ENCODE measurements around the gene ATP1B4.

The ATP1B4 gene

DNA sequence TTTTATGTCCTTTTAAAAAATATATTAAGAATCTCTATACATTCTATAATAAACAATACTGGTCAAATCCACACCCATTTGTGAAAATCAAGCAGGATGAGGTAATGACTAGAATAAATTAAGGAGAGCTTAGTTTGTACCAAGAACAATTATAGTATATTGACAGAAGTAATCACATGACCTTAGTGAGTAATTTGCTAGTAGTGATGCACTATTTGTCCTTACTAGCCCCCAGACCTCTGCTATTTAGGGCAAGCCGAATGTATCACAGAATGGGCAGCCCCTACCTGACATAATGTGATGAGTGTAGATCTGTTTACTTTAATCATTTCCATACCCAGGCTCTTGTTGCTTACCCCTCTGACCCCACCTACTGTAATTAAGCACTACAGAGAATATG lies 15.8 kb downstream of the ATP1B4 start:
- DNase-seq = no peak

DNA sequence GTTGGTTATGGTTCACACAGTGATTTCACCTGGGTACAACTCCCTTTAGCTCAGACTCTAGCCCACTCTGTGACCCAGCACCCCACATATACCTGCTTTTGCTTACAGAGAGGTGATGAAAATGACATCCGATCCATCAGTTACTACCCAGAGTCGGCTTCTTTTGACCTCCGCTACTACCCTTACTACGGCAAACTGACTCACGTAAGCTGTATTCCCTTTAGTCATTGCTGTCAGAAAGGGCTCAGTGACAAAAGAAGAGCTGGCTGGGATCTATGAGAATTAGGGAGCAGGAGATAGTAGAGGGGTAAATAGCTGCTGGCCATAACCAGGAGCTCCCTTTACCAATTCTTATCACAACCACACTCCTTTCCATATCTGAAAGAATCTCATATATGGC lies 16.7 kb downstream of the ATP1B4 start:
- no peak for DNase-seq

DNA sequence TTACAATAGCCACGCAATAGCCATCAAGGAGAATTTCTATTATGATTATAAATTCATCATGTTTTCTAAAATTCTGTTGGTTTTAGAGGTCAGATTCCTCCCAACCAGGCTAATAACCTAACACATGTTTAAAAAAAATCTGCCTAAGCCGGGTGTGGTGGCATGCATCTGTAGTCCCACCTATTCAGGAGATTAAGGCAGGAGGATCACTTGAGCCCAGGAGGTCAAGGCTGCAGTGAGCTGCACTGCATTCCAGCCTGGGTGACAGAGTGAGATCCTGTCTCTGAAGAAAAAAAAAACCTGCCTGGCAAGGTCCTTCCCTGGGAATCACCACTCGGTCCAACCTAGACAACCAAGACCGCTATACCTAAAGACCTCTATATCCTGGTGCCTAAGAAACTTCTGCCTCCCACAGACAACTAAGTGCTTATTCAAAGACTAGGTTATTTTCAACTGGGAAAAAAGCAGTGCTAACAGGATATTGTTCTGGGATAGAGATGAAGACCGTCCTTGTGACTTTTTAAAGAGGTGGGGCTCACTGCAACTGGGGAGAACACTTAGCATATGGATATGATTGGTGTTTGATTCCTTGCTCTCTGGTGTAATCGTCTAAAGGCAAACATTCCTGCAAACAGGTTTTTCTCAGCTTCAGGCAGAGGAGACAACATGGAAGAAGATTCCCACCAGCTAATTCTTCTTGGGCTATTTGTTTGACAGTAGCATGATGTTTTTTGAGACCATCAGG lies 18.2 kb downstream of the ATP1B4 start:
- DNase-seq = no peak

DNA sequence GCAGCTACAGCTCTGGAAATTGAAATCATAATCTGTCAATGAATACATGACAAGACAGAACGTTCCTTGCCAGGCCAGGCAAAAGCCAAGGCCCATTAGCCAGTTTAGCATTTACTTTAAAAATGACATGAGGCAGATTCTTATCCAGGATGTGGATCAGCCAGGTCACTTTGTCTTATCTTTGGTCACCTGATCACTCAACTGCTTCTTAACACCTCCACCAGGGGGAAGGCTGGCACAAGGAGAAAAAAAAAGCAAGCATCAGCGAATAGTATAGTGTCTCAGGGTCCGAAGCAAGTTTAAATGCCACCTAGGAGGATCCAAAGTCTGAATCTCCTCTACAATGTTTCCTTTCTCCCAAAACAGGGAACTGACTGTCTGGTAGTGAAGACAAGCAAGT lies 18.8 kb downstream of the ATP1B4 start:
- no peak for DNase-seq

DNA sequence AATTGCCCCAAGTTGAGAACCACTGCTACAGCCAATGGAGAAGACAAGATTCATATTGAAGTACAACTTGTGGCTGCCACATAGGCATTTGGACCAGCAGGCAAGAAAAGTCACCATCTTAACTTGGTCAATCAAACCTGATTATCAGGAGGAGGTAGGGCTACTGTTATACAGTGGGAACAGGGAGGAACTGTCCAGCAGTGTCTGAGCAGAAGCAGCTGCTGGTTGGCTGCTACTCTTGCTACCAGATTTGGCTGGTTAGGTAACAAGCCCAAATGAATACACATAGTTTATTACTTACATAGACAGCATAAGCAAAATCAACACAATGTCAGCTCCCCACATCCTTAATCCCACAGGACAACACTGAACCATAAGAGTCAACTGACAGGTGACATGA lies 39.4 kb downstream of the ATP1B4 start:
- no peak for DNase-seq

DNA sequence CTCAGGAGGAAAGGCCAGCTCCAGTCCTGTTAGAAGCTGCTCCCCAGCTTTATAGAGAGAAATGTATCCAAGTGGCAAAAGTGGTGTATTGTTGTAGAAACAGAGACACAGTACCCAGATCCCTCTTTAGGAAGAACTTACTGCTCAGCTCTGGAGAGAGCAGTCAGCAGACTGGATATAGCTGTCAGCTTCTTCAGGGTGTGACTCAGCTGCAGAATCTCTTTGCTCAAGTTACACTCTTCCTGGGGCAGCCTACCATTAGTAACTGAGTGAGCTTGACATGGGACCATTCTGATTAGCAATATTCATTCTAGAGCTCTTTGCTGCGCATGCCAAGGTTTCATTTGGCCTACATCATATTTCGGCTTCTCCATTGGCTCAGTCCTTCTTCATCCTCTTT lies 40.5 kb downstream of the ATP1B4 start:
- DNase-seq = no peak

DNA sequence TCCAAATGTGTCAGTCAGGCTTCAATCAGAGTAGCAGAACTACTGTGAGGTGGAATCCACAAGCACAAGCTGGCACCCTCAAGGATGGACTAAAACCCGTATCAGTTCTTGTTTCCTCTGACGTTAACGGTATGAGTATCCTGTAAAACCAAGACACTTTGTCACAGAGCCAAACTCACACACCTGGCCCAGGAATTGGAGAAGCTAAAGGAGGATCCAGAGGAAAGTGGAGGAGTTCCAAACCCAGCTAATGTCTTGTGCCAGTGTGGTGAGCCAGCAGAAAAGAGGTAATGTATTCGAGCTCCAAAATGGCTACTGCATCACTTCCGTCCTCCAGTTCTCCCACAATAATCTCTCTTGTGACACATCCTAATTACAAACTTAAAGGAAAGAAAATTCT lies 44.7 kb downstream of the ATP1B4 start:
- DNase-seq = no peak

DNA sequence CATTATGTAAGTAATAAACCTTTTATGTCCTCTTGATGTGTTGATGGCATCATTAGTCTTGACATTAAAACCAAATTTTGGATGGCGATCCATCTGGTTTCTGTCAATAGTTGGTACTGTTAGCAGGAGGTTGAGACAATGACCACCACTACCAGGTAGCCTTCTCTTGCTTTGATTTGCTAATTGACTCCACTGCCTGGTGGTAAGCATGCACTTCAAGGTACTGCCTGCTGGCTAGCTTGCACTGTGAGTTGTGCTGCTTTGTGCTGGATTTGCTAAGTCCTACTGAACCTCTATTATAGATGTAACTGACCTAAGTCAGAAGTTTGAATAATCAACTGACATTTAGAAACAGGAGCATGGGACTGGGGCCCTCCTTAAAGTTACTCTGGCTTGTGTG lies 46.3 kb downstream of the ATP1B4 start:
- no peak for DNase-seq

DNA sequence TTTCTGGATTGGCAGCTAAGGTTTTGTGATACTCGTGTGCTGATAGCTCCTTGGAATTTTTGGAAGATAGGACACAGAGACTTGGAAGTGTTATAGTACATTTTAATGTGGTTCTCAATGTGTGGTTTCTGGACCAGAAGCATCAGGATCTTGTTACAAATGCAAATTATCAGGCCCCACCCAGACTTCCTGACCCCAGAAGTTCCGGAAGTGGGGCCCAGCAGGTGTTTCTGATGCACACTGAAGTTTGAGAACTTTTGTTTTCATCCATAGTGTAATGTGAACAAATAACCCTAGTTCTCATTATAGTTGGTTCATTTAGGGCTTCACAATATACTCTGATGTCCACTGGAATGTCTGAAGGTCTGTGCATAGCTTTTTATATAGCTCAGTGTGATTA lies 57.6 kb downstream of the ATP1B4 start:
- no peak for DNase-seq

DNA sequence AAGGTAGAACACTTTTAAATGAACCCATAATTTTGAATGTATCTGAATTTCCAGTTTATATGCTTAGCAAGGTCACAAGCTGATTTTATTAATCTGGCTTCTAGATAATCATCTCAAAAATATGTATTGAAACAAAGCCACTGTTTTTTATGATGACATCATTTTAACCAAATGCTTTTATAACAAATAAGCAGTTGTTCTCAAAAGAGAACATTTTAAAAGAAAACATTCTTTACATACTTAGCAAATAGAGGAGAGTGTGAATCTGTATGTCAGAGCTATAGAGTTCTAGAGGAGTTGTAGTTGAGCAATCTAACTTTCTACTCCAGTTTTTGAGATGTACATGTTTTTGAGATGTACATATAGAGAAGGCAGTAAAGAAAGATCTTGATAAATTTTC lies 64.7 kb downstream of the ATP1B4 start:
- no peak for DNase-seq

DNA sequence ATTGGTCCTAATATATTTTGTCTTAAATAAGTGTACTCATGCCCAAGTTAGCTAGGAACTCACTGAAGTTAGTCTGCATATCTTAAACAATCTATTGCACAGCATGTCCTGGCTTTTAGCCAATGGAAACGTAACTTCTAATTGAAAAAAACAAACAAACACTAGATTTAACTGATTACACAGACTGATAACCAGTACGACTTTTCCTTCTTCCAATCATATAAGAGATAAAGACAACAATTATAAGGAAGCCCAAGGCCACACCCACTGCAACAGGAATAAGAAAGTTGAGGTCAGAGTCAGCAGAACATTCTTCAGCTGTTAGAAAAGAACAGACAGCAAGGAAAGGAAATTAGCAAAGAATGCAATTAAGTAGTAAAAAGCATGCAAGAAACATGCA lies 66.4 kb downstream of the ATP1B4 start:
- no peak for DNase-seq

DNA sequence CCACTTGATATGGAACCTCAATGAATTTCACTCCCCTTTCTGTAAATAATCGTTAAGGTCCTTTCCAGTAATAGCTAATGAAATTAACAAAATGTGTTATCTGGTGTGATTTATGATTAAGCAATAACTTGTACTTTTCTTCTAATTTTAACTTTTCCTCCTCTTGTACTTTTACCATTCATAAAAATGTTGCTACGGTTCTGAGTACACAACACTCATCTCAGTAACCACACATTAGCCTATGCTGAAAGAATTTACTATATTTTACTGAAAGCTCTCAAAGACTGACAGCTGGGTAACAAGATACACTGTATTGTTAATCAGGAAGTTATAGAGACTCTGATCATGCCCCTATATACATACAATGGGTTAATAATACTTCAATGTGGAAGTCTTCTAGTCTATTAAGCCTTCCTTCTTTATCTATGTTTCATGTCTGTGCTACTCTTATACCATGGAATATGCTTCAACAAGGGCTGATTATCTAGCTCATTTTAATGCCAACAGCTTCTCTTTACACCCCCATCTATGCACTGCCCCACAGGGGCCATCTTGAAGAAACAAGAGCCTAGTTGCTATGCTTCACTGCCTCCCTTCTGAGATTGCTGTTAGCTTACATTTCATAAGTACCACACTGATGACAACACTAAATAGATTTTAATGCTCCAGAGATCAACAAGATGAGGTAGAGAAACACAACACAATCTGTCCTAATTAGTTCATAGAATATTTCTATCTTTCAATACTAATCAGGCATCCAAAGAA lies 68.1 kb downstream of the ATP1B4 start:
- DNase-seq = peak; percentile 59
